ENCODE results near the gene ATP6V1B1. TPM values are rescaled to one million over a fixed set of nuclear protein-coding genes. Genes with fewer than 3 reads are reported as not detected.

ATP6V1B1 gene
- total and polyA plus RNA-seq, 2 of the 4 experiments (the other 2 are of a cell fraction): 1.3 TPM; not detected in 1

- DNase-seq: peak; percentile 60
- H3K56ac ChIP-seq (ENCODE audit: extremely low read depth, insufficient read depth, low read length): no peak overlapping the region
- no peak overlapping the region for H3K27ac ChIP-seq (ENCODE audit: insufficient read depth, low read length)
- no peaks in the 10 kb centered on the region for H3K79me1 ChIP-seq (ENCODE audit: low read depth in 1 of 2, low read length in 2 of 2)
- H4K91ac ChIP-seq (ENCODE audit: insufficient read depth, low read depth, low read length): peak overlapping the region; percentile 29; the same call in 1 of the 2 replicates
- dilution Hi-C loops (cut with HindIII; ENCODE audit: low sequenced_read_pairs, unreplicated experiment): no loop called here
- H3K9me3 ChIP-seq (ENCODE audit: control insufficient read depth, insufficient read depth, low read length): no peaks in the 10 kb centered on the region
- no peaks in the 10 kb centered on the region for H3K36me3 ChIP-seq (ENCODE audit: control insufficient read depth, insufficient read depth, low read length)
- CTCF ChIA-PET: interaction anchor here (0.6 to 1.0 kb wide), 3 partner anchors 35 to 53 kb away, joined by 3 to 4 read pairs (median 4); no protein-coding TSS in a partner anchor
- peak overlapping the region; percentile 92 for H3K18ac ChIP-seq (ENCODE audit: low read depth, low read length)
- no peak overlapping the region for H2BK5ac ChIP-seq (ENCODE audit: low read depth, low read length, poor library complexity, severe bottlenecking)
- peak overlapping the region; percentile 100 for H4K5ac ChIP-seq (ENCODE audit: low read depth, low read length)
- peaks cover 5% of the 10 kb centered on the region; the same call in 1 of the 2 replicates for H3K27me3 ChIP-seq (ENCODE audit: control insufficient read depth, insufficient read depth, low read length)
- no peaks in the 10 kb centered on the region; the same call in 1 of the 2 replicates for H3K9me1 ChIP-seq (ENCODE audit: insufficient read depth, low read length)
- in situ Hi-C loops (cut with MboI; ENCODE audit: low sequenced_read_pairs): no loop called here
- ATAC-seq (ENCODE audit: low read depth): peak; percentile 96
- POLR2A ChIA-PET (ENCODE audit: unreplicated experiment): no interaction called here
- peak overlapping the region; percentile 96 for H3K4me2 ChIP-seq (ENCODE audit: low read depth, low read length)
- H3K4me3 ChIP-seq (ENCODE audit: insufficient read depth, low read depth, low read length): peak overlapping the region; percentile 46
- no peak overlapping the region; the same call in 1 of the 2 replicates for H3K9ac ChIP-seq (ENCODE audit: low read depth, low read length)
- H2AK5ac ChIP-seq (ENCODE audit: low read depth, low read length): no peak overlapping the region
- no peak overlapping the region for H3K23ac ChIP-seq (ENCODE audit: low read depth, low read length)
- H2BK120ac ChIP-seq (ENCODE audit: low read depth, low read length): peak overlapping the region; percentile 74
- peaks cover 2% of the 10 kb centered on the region; the same call in 1 of the 2 replicates for H3K4me1 ChIP-seq (ENCODE audit: control insufficient read depth, insufficient read depth, low read length)
- no peaks in the 10 kb centered on the region for H4K20me1 ChIP-seq (ENCODE audit: insufficient read depth, low read length)
- peak overlapping the region; percentile 8 for H2AK9ac ChIP-seq (replicated peaks; ENCODE audit: low read depth, low read length, poor library complexity)
- H4K8ac ChIP-seq (ENCODE audit: low read depth in 2 of 2, low read length in 2 of 2): peak overlapping the region; percentile 95 to 99
- H2BK15ac ChIP-seq (ENCODE audit: low read depth, low read length): no peak overlapping the region
- H3K14ac ChIP-seq (replicated peaks; ENCODE audit: low read depth, low read length): no peak overlapping the region; the same call in 1 of the 2 replicates
- TF ChIP-seq MXI1 (IDR thresholded peaks at IDR 0.05; ENCODE audit: borderline replicate concordance, low read depth, low read length) (no peak), BHLHE40 (IDR thresholded peaks at IDR 0.05; ENCODE audit: low read depth, low read length) (no peak), RAD21 (IDR thresholded peaks at IDR 0.05; ENCODE audit: low read length) (peak; percentile 54), CTCF (conservative IDR thresholded peaks at IDR 0.05; ENCODE audit: low read depth, low read length) (peak; percentile 80), SMC3 (IDR thresholded peaks at IDR 0.05; ENCODE audit: low read depth, low read length) (peak; percentile 46)
- 78% methylated on average over 2 of the region's 21 CpGs; no CpG with 5 or more reads in 1 of the 2 experiments for WGBS, 2 experiments (ENCODE audit: extremely low coverage in 2 of 2, insufficient read length in 1 of 2)
- H2BK20ac ChIP-seq (ENCODE audit: low read depth, low read length): no peak overlapping the region
- peak overlapping the region; percentile 92 for H3K4ac ChIP-seq (ENCODE audit: low read depth, low read length)
- no TSS peak for BruUV-seq (replicated peaks)
- intact Hi-C loops (cut with micrococcal nuclease): loop anchor here (1.0 to 10.0 kb wide), 2 partner anchors 36 to 124 kb away; no protein-coding TSS in a partner anchor
- H2AFZ ChIP-seq (replicated peaks; ENCODE audit: low read length, poor library complexity): peak overlapping the region; percentile 98
Observed at GRCh38 chr2:71000780-71001591, 65.3 kb downstream of the ATP6V1B1 start.

All from IMR-90 (cell line).